Bronchus fibroblast of lung (primary cell): ENCODE data around the gene MOCS1. TPM values are rescaled to one million over a fixed set of nuclear protein-coding genes. Genes with fewer than 3 reads are reported as not detected.

Experiments
- total RNA-seq: library from RNA; depleted of rRNA; stranded (reverse); fragments of >200 nt; gene quantifications from 2 replicates; pipeline ENCODE4 v1.2.3, GENCODE V29; 2015

Gene MOCS1
- total RNA-seq, result 10.3 and 11.3 TPM in 2 replicates

DNA sequence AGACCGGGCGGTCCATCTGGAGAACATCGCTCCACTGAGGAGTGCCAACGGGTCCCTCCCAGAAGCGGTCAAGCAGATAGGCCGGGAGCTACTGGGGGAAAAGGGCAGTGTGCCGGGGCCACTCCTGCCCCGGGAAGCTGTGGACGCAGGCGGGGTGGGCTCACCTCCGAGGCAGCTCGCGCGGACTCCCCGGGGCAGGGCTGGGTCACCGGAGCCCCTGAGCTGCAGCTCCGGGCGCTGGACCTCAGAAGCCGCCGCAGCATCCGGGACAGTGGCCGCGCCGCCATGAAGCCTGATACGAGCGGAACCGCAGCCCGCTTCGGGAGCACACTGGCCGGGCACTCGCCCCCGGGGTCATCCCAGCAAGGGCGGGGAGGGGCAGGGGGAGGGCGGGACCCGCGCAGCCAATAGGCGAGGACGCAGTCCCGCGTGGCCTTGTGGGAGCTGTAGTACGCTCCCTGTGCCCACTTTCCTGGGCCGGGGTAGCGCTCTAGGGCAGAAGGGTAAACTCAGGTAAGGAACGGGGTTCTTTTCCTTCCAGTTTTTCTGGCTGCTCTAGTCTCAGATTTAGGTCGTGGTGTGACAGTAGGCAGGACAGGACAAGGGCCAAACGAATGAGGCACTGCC, at the start of gene MOCS1:
TSS of gene MOCS1 (minus strand) at position 332 of the 627 bp plus-strand sequence. CDS start at position 287, 45 bp downstream.

Other genes with a start within 250 kb of the MOCS1 start
- under 0.01 and 0.17 TPM in 2 replicates for gene KIF6, start 209.1 kb downstream of the MOCS1 start, total RNA-seq
- 7.9 TPM in 2 replicates for gene DAAM2, start 142.1 kb downstream of the MOCS1 start, total RNA-seq